Smooth muscle cell (in vitro differentiated cells): Measurements from ENCODE around the gene MPP2. TPM values are rescaled to one million over a fixed set of nuclear protein-coding genes. Genes with fewer than 3 reads are reported as not detected.

Experiments used
- DNase-seq: peaks from one replicate; lab custom pipeline; 2025; ENCODE audit not compliant: unreplicated experiment; lab: John Stamatoyannopoulos, UW
- H2AFZ ChIP-seq: fragments of 200-600 bp; sonication (generic); 2 replicates; pipeline ENCODE4 v1.6.0; 2016; ENCODE audit warnings: antibody characterized with exemption, low read depth, mild to moderate bottlenecking
- H3F3A ChIP-seq: fragments of 200-600 bp; sonication (generic); 2 replicates; pipeline ENCODE4 v1.6.0; 2017; ENCODE audit warnings: antibody characterized with exemption, low read depth
- H3K27ac ChIP-seq: fragments of 200-600 bp; sonication (generic); 2 replicates; pipeline ENCODE4 v1.5.1; 2016; ENCODE audit warnings: low read depth, mild to moderate bottlenecking
- H3K27me3 ChIP-seq: fragments of 200-600 bp; sonication (generic); 2 replicates; pipeline ENCODE4 v1.6.1; 2016; ENCODE audit warnings: low read depth, mild to moderate bottlenecking
- H3K36me3 ChIP-seq: fragments of 200-600 bp; sonication (generic); 2 replicates; pipeline ENCODE4 v1.5.1; 2016; ENCODE audit warnings: low read depth
- H3K4me1 ChIP-seq: fragments of 200-600 bp; sonication (generic); 2 replicates; pipeline ENCODE4 v1.5.1; 2016; ENCODE audit warnings: low read depth
- H3K4me2 ChIP-seq: fragments of 200-600 bp; sonication (generic); 2 replicates; pipeline ENCODE4 v1.6.0; 2016; ENCODE audit warnings: mild to moderate bottlenecking
- H3K4me3 ChIP-seq: fragments of 200-600 bp; sonication (generic); 2 replicates; pipeline ENCODE4 v1.5.1; 2016; ENCODE audit warnings: mild to moderate bottlenecking
- H3K79me2 ChIP-seq: fragments of 200-600 bp; sonication (generic); 2 replicates; pipeline ENCODE4 v1.6.0; 2016; ENCODE audit warnings: low read depth, mild to moderate bottlenecking
- H3K9ac ChIP-seq: fragments of 200-600 bp; sonication (generic); 2 replicates; pipeline ENCODE4 v1.6.0; 2016; ENCODE audit warnings: low read depth
- H3K9me3 ChIP-seq: fragments of 200-600 bp; sonication (generic); replicated peaks from 2 replicates; pipeline ENCODE4 v1.5.1; 2016; ENCODE audit warnings: low read depth
- H4K20me1 ChIP-seq: fragments of 200-600 bp; sonication (generic); 2 replicates; pipeline ENCODE4 v1.6.0; 2016; ENCODE audit warnings: low read depth
- WGBS: methylation state at CpG from one replicate; pipeline ENCODE4 v1.1.7; 2016; ENCODE audit warnings: low lambda C conversion rate; 5-methylcytosine and 5-hydroxymethylcytosine counted together
- polyA plus RNA-seq: library from polyadenylated mRNA; unstranded; fragments of >200 nt; fragmentation: Nextera tagmentation; extraction: Ambion mirVana; gene quantifications from 2 replicates; pipeline ENCODE4 v1.2.1, GENCODE V29; 2016
- total RNA-seq: library from RNA; depleted of rRNA; stranded (reverse); fragments of >200 nt; gene quantifications from 2 replicates; pipeline ENCODE4 v1.2.3, GENCODE V29; 2014
- TF ChIP-seq, protein P1 (sequence below): fragments of 200-600 bp; sonication (generic); IDR thresholded peaks from 2 replicates; pipeline ENCODE4 v1.5.1; 2017; ENCODE audit warnings: borderline replicate concordance, mild to moderate bottlenecking, antibody characterized with exemption; ENCODE audit not compliant: insufficient read depth, poor library complexity, severe bottlenecking

Gene MPP2
- total and polyA plus RNA-seq, 2 experiments from 2014 or later = 15.4 to 19.4 TPM

DNA sequence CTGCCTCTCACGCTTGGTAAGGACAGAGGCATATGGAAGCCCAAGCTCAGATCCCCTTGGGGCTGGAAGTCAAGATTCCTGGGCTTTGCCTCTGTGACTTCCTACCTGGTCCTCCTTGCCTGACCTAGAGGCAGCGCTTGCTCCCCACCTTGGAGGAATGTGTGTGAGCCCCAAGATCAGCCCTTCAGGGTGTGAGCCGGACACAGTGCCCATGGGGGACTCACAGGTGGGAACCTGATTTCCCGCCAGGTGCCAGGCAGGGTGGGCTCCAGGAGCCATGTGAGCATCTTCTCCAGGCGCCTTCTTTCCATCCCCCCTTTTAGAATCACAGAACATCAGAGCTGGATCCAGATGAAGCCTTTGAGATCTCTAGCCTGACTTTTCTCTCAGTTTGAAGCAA, 50.2 kb downstream of the MPP2 start:
- no peaks in the 10 kb centered on the region for H3K36me3 ChIP-seq
- TF ChIP-seq, protein P1, sequence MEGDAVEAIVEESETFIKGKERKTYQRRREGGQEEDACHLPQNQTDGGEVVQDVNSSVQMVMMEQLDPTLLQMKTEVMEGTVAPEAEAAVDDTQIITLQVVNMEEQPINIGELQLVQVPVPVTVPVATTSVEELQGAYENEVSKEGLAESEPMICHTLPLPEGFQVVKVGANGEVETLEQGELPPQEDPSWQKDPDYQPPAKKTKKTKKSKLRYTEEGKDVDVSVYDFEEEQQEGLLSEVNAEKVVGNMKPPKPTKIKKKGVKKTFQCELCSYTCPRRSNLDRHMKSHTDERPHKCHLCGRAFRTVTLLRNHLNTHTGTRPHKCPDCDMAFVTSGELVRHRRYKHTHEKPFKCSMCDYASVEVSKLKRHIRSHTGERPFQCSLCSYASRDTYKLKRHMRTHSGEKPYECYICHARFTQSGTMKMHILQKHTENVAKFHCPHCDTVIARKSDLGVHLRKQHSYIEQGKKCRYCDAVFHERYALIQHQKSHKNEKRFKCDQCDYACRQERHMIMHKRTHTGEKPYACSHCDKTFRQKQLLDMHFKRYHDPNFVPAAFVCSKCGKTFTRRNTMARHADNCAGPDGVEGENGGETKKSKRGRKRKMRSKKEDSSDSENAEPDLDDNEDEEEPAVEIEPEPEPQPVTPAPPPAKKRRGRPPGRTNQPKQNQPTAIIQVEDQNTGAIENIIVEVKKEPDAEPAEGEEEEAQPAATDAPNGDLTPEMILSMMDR = no peak
- no peaks in the 10 kb centered on the region for H3F3A ChIP-seq
- no peaks in the 10 kb centered on the region for H3K4me1 ChIP-seq
- no peak overlapping the region for H3K4me2 ChIP-seq
- H4K20me1 ChIP-seq = no peaks in the 10 kb centered on the region
- H3K9ac ChIP-seq = no peak overlapping the region
- H3K79me2 ChIP-seq = no peaks in the 10 kb centered on the region
- no peaks in the 10 kb centered on the region for H3K9me3 ChIP-seq
- peaks cover 6% of the 10 kb centered on the region for H3K27me3 ChIP-seq
- no peak overlapping the region for H3K4me3 ChIP-seq
- H3K27ac ChIP-seq = no peak overlapping the region
- WGBS = 97% methylated on average over 5 of the region's 5 CpGs
- no peak for DNase-seq
- H2AFZ ChIP-seq = no peak overlapping the region

GRCh38 chr17:43856141-43856540, 51.2 kb downstream of the MPP2 start:
- no peaks in the 10 kb centered on the region for H3K79me2 ChIP-seq
- no peak for DNase-seq
- H3K4me1 ChIP-seq = no peaks in the 10 kb centered on the region
- WGBS = 67% methylated on average over 3 of the region's 3 CpGs
- TF ChIP-seq, protein P1 = no peak
- no peak overlapping the region for H3K27ac ChIP-seq
- H3K4me2 ChIP-seq = no peak overlapping the region
- no peak overlapping the region for H3K4me3 ChIP-seq
- no peaks in the 10 kb centered on the region for H3K9me3 ChIP-seq
- H2AFZ ChIP-seq = no peak overlapping the region
- H3F3A ChIP-seq = no peaks in the 10 kb centered on the region
- H4K20me1 ChIP-seq = no peaks in the 10 kb centered on the region
- H3K9ac ChIP-seq = no peak overlapping the region
- H3K27me3 ChIP-seq = peaks cover 6% of the 10 kb centered on the region
- H3K36me3 ChIP-seq = no peaks in the 10 kb centered on the region

DNA sequence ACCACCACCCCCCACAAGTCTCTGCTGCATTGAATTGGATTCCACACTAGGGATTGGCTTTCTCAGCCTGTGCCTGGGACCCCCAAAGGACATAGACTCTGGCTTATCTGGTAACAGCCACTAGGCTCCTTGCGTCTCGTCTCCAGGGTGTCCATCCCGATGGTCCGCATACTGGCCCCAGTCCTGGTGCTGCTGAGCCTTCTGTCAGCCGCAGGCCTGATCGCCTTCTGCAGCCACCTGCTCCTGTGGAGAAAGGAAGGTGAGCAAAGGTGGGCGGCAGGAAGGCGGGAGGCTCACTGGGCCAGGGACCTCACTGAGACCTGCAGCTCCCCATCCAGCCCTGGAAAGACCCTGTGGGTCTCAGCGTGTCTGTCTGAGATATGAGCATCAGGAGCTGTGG, 52.3 kb downstream of the MPP2 start:
- TF ChIP-seq, protein P1 = no peak
- Histone ChIP-seq H3K9me3 (no peaks in the 10 kb centered on the region), H3K36me3 (no peaks in the 10 kb centered on the region), H2AFZ (no peak overlapping the region), H4K20me1 (no peaks in the 10 kb centered on the region), H3K4me1 (no peaks in the 10 kb centered on the region), H3K27me3 (peaks cover 6% of the 10 kb centered on the region), H3K4me2 (no peak overlapping the region), H3K79me2 (no peaks in the 10 kb centered on the region), H3K27ac (no peak overlapping the region), H3K9ac (no peak overlapping the region), H3K4me3 (no peak overlapping the region), H3F3A (no peaks in the 10 kb centered on the region)
- no peak for DNase-seq
- WGBS = 91% methylated on average over 9 of the region's 9 CpGs

DNA sequence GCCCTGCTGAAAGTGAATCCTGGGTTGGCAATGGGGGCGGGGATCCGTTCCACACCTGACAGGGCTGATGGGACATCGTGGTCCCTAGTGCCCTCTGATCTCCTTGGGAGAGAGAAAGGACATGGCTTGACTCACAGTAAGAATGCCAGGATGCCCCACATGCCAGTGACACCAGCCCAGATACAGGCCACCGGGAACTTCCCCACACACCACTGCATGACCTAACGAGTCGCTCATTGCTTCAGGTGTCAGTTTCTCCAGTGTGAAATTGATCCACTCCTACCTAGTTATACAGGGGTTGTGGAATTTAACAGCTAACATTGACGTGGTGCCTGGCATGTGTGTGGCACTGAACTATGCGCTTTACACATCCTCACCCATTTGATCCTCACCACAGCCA, 52.8 kb downstream of the MPP2 start:
- no peak for DNase-seq
- WGBS = 84% methylated on average over 8 of the region's 8 CpGs
- TF ChIP-seq, protein P1 = no peak
- H3K27ac ChIP-seq = no peak overlapping the region
- H3K27me3 ChIP-seq = peaks cover 6% of the 10 kb centered on the region
- H3K79me2 ChIP-seq = no peaks in the 10 kb centered on the region
- H4K20me1 ChIP-seq = no peaks in the 10 kb centered on the region
- H3K4me3 ChIP-seq = no peak overlapping the region
- H3K9me3 ChIP-seq = no peaks in the 10 kb centered on the region
- no peak overlapping the region for H3K9ac ChIP-seq
- no peak overlapping the region for H2AFZ ChIP-seq
- no peaks in the 10 kb centered on the region for H3K4me1 ChIP-seq
- no peaks in the 10 kb centered on the region for H3F3A ChIP-seq
- no peaks in the 10 kb centered on the region for H3K36me3 ChIP-seq
- H3K4me2 ChIP-seq = no peak overlapping the region
